GM06990 (cell line): ENCODE results near the gene U2AF1L4.
"Not testable (repeated sequence)": the region's sequence is repeated elsewhere in the genome, so short reads cannot be mapped to it uniquely, and the experiment has no call there.

Experiments used
- DNase-seq: peaks from one replicate; pipeline ENCODE4 v3.0.0-alpha.2; 2011; ENCODE audit not compliant: insufficient read length; ENCODE audit errors: extremely low read depth
- H3K27me3 ChIP-seq: replicated peaks from 2 replicates; pipeline ENCODE4 v1.6.0; 2011; ENCODE audit warnings: low read length; ENCODE audit not compliant: control insufficient read depth, insufficient read depth
- H3K36me3 ChIP-seq: 2 replicates; pipeline ENCODE4 v1.5.1; 2011; ENCODE audit warnings: low read length; ENCODE audit not compliant: control insufficient read depth, insufficient read depth
- H3K4me3 ChIP-seq: replicated peaks from 2 replicates; pipeline ENCODE4 v1.5.1; 2011; ENCODE audit warnings: low read depth, mild to moderate bottlenecking, control low read depth, low read length
- TF ChIP-seq, protein P1 (sequence below): IDR thresholded peaks from 2 replicates; pipeline ENCODE4 v1.5.1; 2011; ENCODE audit warnings: low read length, control low read depth, mild to moderate bottlenecking, inconsistent platforms; ENCODE audit not compliant: insufficient read depth, poor library complexity, severe bottlenecking

The U2AF1L4 gene

DNA sequence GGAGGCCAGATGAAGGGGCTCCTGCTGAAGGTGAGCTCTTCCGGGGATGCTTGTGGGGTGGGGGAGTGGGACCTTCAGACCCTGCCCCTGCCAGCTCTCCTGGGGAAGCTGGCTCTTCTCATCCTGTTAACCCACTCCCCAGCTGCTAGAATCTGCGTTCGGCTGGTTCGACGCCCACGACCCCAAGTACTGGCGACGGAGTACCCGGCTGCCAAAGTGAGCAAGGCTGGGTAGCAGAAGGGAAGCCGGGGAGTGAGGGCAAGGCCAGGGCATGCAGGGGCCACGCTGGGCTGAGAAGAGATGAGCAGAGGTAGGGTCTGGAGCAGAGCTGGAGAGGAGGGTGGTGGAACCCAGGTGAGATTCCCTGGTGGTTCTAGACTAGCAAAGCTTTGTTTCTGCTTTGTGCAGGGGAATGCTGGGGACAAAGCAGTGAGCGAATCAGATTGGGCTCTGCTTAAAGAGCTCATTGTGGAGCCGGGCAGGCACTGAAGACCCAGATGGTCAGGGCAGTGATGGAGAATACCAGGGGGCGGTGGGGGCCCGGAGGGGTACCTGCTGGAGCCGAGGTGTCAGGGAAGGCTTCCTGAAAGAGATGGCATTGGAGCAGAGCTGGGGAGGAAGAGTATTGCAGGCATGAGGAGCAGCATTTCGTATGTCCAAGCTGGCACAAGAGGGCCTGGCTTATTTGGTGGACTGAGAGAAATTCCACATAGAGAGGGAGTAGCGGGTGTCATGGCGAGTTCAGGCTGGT, 17.1 kb downstream of the U2AF1L4 start:
- DNase-seq = no peak
- TF ChIP-seq, protein P1, sequence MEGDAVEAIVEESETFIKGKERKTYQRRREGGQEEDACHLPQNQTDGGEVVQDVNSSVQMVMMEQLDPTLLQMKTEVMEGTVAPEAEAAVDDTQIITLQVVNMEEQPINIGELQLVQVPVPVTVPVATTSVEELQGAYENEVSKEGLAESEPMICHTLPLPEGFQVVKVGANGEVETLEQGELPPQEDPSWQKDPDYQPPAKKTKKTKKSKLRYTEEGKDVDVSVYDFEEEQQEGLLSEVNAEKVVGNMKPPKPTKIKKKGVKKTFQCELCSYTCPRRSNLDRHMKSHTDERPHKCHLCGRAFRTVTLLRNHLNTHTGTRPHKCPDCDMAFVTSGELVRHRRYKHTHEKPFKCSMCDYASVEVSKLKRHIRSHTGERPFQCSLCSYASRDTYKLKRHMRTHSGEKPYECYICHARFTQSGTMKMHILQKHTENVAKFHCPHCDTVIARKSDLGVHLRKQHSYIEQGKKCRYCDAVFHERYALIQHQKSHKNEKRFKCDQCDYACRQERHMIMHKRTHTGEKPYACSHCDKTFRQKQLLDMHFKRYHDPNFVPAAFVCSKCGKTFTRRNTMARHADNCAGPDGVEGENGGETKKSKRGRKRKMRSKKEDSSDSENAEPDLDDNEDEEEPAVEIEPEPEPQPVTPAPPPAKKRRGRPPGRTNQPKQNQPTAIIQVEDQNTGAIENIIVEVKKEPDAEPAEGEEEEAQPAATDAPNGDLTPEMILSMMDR = no peak
- no peaks in the 10 kb centered on the region for H3K27me3 ChIP-seq
- peaks cover 69% of the 10 kb centered on the region for H3K36me3 ChIP-seq
- no peak overlapping the region for H3K4me3 ChIP-seq

DNA sequence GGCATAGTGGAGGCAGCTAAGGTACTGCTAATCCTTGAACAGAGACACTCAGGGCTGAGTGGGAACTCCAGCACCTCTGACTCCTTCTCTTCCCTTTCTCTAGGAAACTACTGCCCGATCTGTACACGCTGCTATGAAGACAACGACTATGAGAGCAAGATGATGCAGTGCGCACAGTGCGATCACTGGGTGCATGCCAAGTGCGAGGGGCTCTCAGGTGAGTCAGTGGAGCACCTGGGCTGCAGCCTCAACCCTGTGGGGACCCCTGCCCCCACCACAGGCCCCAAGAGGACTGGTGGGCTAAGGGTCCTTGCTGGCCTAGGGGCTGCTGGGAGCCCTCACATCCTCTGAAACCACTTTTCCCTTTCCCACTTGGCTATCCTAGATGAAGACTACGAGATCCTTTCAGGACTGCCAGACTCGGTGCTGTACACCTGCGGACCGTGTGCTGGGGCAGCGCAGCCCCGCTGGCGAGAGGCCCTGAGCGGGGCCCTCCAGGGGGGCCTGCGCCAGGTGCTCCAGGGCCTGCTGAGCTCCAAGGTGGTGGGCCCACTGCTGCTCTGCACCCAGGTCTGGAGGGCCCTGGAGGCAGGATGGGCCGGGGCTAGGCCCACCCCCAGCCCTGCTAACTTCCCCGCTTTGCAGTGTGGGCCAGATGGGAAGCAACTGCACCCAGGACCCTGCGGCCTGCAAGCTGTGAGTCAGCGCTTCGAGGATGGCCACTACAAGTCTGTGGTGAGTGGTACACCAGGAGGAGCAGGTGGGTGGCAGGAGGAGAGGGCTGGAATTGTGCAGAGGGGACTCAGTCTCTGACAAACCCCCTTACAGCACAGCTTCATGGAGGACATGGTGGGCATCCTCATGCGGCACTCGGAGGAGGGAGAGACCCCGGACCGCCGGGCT, 17.9 kb downstream of the U2AF1L4 start:
- DNase-seq = no peak
- H3K4me3 ChIP-seq = no peak overlapping the region
- no peaks in the 10 kb centered on the region for H3K27me3 ChIP-seq
- peaks cover 73% of the 10 kb centered on the region for H3K36me3 ChIP-seq
- TF ChIP-seq, protein P1 = no peak

DNA sequence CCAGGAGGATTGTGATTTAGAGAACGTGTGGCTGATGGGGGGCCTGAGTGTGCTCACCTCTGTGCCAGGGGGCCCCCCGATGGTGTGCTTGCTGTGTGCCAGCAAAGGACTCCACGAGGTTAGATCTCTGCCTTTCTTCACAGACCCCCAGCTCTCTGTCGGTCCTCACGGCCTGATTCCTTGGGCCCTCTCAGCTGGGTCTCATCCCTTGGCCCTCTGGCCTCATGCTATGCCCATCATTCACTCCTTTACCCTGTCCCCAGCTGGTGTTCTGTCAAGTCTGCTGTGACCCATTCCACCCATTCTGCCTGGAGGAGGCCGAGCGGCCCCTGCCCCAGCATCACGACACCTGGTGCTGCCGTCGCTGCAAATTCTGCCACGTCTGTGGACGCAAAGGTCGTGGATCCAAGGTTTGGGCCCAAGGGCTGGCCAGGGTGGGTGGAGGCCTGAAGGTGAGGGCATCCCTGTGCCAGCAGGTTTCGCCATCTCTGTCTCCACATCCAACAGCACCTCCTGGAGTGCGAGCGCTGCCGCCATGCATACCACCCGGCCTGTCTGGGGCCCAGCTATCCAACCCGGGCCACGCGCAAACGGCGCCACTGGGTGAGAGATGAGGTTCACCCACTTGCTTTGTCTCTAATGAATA, 19.9 kb downstream of the U2AF1L4 start:
- DNase-seq = no peak
- peaks cover 71% of the 10 kb centered on the region for H3K36me3 ChIP-seq
- no peak overlapping the region for H3K4me3 ChIP-seq
- no peaks in the 10 kb centered on the region for H3K27me3 ChIP-seq
- TF ChIP-seq, protein P1 = no peak

DNA sequence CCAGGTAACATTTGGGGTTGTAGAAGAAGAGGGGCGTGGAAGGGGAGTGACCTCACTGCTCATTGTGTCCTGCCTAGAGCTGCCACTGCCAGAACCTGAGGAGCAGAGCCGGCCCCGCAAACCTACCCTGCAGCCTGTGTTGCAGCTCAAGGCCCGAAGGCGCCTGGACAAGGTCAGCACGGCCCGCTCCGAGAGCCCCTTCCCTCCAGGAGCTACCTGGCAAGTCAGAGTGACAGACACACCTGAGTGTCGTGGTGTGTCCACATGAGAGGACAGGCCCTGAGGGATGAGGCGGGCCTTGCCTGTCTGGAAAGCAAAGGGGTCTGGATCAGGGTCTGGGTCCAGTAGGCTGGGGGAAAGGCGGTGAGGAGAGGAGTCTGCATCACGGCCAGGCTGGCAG, 20.7 kb downstream of the U2AF1L4 start:
- Histone ChIP-seq H3K4me3 (no peak overlapping the region), H3K27me3 (no peaks in the 10 kb centered on the region), H3K36me3 (peaks cover 65% of the 10 kb centered on the region)
- no peak for DNase-seq
- TF ChIP-seq, protein P1 = no peak

DNA sequence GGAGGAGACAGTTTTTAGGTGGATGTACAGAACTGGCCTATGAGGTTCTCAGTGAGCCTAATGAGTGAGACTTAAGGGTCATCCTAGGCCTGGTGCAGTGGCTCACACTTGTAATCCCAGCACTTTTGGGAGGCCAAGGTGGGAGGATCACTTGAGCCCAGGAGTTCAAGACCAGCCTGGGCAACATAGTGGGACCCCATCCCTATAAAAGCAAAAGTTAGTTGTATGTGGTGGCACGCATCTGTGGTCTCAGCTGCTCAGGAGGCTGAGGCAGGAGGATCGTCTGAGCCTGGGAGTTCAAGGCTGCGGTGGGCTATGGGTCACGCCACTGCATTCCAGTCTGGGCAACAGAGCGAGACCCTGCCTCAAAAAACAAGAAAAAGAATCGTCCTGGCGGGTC, 21.1 kb downstream of the U2AF1L4 start:
- H3K4me3 ChIP-seq, H3K27me3 ChIP-seq, DNase-seq: not testable (repeated sequence)
- peaks cover 62% of the 10 kb centered on the region for H3K36me3 ChIP-seq

DNA sequence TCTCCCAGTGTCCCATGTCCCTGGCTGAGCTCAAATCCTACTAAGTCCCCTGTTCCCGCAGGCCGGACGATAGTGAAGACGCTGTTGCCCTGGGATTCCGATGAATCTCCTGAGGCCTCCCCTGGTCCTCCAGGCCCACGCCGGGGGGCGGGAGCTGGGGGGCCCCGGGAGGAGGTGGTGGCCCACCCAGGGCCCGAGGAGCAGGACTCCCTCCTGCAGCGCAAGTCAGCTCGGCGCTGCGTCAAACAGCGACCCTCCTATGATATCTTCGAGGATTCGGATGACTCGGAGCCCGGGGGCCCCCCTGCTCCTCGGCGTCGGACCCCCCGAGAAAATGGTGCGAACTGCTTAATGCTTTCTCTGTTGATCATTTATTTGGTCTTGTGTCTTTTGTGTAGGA, 21.5 kb downstream of the U2AF1L4 start:
- no peak for DNase-seq
- peaks cover 57% of the 10 kb centered on the region for H3K36me3 ChIP-seq
- TF ChIP-seq, protein P1 = no peak

More for the DNA sequence above, 21.5 kb downstream of the U2AF1L4 start:
- Histone ChIP-seq H3K4me3 (no peak overlapping the region), H3K27me3 (no peaks in the 10 kb centered on the region)
